C4-2B (cell line): ENCODE measurements around the gene RRBP1.
A peak's percentile ranks its signal among the peaks of the same experiment; 100 is the strongest.

Source experiments
- H3K27ac ChIP-seq: fragments of 450-650 bp; 2 replicates; pipeline ENCODE4 v1.5.1; 2017
- CTCF ChIP-seq: fragments of 450-650 bp; conservative IDR thresholded peaks from 2 replicates; pipeline ENCODE4 v1.5.1; 2017; ENCODE audit warnings: mild to moderate bottlenecking
- ZFX ChIP-seq: fragments of 450-650 bp; IDR thresholded peaks from 2 replicates; pipeline ENCODE4 v1.6.1; 2017

Gene RRBP1

GRCh38 chr20:17671565-17671964, 10.5 kb downstream of the RRBP1 start:
- TF ChIP-seq ZFX, result no peak
- TF ChIP-seq CTCF, result no peak
- H3K27ac ChIP-seq, result peak overlapping the region; percentile 27

GRCh38 chr20:17671011-17671410, 11.0 kb downstream of the RRBP1 start:
- TF ChIP-seq CTCF, result no peak
- no peak for TF ChIP-seq ZFX
- H3K27ac ChIP-seq, result peak overlapping the region; percentile 27

- no peak overlapping the region for H3K27ac ChIP-seq
- TF ChIP-seq CTCF, result no peak
Measured at GRCh38 chr20:17669306-17669931, 12.6 kb downstream of the RRBP1 start.

- TF ChIP-seq ZFX, result no peak
- TF ChIP-seq CTCF, result no peak
Measured at GRCh38 chr20:17668432-17668831, 13.6 kb downstream of the RRBP1 start.

GRCh38 chr20:17667445-17667844, 14.6 kb downstream of the RRBP1 start:
- TF ChIP-seq ZFX, result no peak
- H3K27ac ChIP-seq, result no peak overlapping the region

More at GRCh38 chr20:17668432-17668831, 13.6 kb downstream of the RRBP1 start:
- no peak overlapping the region for H3K27ac ChIP-seq

GRCh38 chr20:17666481-17666880, 15.6 kb downstream of the RRBP1 start:
- H3K27ac ChIP-seq, result no peak overlapping the region
- TF ChIP-seq CTCF, result no peak
- no peak for TF ChIP-seq ZFX

GRCh38 chr20:17665756-17666155, 16.3 kb downstream of the RRBP1 start:
- H3K27ac ChIP-seq, result no peak overlapping the region

More at GRCh38 chr20:17665756-17666155, 16.3 kb downstream of the RRBP1 start:
- no peak for TF ChIP-seq CTCF
- no peak for TF ChIP-seq ZFX
